HK-2 (cell line): ENCODE data around the gene CAPRIN1.
A peak's percentile ranks its signal among the peaks of the same experiment; 100 is the strongest.
"Not testable (repeated sequence)": the region's sequence is repeated elsewhere in the genome, so short reads cannot be mapped to it uniquely, and the experiment has no call there.

Source experiments
- DNase-seq: peaks from one replicate; pipeline ENCODE4 v3.0.0-alpha.2; 2018; ENCODE audit not compliant: unreplicated experiment

Gene CAPRIN1

DNA sequence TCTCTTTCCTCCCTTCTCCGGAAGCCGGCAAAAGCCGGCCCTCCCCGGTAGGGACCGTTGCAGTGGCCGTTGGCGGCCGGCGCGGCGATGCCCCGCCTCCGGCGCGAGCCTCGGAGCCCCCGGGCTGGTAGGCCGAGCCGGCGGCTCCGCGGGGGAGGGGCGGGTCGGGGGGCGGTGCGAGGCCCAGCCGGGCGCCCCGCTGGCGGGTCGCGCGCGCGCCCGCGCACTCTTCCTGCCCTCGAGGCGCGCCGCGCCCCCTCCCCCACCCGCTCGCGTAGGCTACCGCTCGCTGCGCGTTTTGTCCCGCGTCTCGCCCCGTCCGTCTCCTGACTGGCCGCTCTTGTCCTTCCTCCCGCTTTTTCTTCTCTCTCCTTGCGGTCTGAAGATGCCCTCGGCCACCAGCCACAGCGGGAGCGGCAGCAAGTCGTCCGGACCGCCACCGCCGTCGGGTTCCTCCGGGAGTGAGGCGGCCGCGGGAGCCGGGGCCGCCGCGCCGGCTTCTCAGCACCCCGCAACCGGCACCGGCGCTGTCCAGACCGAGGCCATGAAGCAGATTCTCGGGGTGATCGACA is 591 bp downstream of the CAPRIN1 start:
- peak; percentile 77 for DNase-seq

DNA sequence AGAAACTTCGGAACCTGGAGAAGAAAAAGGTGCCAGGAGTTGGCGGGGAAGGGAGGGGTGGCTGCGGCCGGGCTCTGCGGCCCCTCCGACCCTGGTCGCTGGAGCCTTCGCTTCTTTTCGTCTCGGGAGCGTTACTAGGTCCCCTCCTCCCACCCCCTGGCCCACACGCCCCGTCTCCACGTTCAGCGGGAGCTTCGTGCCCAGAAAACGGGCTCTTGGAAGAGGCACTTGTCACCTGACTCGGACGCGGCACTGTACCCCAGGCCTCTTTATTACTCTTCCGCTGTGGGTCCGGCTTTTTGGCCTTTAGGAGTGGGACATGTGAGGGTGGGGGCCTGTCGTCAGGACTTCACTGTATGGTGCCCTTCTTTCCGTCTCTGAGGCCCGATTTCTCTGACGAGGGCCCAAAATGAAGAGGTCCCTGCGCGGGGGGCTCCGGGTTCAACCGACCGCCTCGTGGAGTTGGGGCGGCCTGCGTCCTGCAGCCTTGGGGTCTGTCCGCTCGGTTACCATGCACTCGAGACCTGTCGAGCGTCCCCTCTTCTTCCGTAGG is 1.2 kb downstream of the CAPRIN1 start:
- DNase-seq: peak; percentile 18

DNA sequence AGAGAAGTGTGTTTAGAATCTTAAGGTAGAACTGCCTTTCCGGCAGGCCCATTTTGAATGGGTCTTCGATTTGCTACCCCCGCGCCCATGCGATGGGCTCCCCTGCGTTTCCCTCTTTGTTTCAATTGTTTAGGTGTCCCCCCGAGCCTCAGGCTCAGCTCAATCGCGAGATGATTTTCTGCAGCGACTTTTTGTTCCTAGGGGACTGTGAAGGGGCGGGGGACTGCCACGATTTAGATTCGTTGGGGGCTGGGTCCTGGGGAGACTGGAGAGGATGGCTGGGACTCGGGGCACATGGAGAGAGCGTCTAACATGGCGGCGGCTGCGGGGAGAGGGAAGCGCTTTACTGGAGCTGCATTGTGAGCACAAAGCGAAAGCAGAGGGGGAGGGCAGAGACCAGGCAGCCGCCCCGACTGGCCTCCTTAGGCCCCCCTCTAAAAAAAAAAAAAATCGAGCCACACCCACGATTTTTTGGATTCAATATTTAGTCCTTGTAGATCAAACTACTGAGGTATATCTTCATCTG is 1.7 kb downstream of the CAPRIN1 start:
- peak; percentile 66 for DNase-seq

DNA sequence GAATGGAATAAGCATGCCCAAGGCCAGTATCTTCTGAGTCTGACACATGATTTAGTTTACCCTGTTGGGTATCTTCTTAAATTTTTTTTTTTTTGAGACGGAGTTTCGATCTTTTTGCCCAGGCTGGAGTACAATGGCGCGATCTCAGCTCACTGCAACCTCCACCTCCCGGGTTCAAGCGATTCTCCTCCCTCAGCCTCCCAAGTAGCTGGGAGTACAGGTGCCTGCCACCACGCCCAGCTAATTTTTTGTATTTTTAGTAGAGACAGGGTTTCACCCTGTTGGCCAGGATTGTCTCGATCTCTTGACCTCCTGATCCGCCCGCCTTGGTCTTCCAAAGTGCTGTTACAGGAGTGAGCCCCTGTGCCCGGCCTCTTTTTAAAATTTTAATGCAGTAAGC is 2.8 kb downstream of the CAPRIN1 start:
- not testable (repeated sequence) for DNase-seq

DNA sequence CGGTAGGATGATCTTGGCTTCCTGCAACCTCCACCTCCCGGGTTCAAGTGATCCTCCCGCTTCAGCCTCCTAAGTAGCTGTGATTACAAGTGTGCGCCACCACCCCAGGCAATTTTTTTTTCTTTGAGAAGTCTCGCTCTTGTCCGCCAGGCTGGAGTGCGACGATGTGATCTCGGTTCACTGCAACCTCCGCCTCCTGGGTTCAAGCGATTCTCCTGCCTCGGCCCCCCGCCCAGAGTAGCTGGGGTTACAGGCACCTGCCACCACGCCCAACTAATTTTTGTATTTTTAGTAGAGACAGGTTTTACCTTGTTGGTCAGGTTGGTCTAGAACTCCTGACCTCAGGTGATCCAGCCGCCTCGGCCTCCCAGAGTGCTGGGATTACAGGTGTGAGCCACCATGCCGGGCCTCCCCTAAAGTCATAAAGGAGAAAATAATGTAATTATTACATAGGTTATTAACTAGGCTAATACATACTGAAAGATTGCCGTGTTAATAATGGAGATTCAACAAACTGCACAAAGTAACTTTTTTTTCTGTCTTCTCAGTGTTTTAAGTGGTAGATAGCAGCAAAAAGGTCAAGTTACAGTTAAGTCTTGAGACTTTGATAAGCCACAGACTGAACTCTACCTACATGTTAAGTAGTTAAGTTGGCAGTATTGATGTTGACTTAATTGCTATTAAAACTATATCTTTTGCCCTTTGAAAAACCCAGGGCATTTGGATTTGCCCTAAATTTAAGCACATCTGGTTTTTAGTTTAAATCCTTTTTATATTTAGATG is 3.9 kb downstream of the CAPRIN1 start:
- DNase-seq: no peak

DNA sequence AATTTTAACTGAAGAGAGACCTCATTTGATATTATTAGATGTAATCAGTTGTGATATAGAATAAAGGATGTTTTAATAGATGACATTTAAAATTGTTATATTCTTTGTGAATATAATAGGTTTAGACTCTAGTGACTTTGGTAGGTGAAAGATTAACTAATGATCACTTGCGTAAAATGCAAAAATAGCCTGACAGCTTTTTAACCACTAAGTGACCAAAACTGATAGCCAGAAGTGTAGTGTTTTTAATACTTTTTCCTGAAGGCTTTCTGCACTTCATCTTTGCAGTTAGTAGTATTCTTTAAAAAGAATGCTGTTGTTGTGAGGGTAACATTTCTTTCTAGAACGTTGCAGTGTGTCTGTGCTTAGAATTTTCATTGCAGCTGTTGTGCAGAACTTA is 5.1 kb downstream of the CAPRIN1 start:
- DNase-seq: no peak

DNA sequence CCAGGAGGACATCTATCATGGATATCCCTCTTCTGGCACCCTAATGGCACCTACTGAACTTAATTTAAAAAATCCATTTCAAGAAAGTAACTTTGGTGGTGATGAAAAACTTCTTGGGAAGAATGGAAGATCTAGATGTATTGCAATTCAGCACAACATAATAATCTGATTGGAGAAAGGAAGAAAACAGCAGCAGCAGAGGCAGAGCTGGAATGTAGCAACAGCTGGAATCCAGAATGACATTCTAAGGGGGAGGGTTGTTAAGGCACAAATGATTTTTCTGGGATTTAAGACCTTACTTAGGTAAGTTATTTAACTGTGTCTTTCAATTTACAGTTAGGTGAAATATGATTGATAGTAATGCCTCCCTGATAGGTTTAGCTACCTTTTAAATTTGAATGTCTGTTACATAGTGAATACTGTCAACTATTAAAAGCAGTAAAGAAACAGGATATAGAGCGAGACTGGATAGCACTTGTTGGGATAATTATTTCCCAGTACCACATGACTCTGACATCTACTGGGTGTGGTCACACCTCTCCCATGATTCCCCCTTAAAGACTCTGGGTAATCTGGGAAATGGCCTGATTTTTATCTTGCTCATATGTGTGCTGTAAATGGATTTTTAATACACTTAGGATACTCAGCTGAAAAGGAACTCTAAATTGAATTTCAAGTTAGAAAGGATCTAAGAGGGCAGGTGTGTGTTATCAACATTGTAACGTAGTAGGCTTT is 11.7 kb downstream of the CAPRIN1 start:
- no peak for DNase-seq

DNA sequence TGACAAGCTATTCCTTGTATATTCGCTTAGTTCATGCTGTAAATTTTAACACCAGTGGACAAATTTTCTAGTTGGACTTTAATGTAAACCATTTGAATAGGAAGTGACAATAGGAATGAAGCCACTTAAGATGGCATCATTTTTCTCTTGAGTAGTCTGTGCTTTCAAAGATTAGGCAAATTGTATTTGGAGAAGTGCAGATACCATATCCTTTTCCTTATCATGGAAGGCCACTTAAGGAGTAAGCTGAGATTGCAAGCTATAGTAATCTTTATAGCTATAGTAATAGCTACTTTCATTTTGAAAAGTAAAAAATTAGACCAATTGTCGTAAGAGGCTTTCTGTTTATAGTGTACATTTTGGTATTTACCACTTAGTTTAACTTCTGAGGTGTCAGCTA is 12.8 kb downstream of the CAPRIN1 start:
- DNase-seq: no peak

DNA sequence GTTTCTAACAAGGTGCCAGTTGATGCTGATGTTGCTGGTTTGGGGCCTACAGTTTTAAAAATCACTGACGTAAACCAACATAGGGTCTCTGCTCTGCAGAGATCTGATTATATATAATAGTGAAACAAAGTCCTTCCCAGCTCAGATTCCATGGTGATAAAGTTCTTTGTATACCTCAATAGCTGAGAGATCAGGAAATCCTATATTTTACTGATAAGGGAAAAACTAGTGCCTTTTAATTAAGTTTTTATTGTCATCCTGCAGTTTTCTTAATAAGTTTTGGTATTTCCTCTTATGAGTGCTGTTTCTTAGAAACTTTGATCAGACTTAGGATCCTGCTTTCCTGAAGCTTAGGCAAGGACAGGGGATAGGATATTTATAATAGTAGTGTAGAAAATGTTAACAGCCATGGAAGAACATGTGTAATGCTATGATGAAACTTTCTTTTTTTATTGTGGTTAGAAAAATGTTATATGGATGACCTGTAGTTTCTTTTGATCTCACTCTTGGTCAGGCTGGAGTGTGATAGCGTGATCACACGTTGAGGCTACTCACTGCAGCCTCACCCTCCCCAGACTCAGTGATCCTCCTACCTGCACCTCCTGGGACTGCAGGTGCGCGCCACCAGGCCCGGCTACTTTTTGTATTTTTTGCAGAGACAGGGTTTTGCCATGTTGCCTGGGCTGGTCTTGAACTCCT is 14.1 kb downstream of the CAPRIN1 start:
- DNase-seq: no peak

DNA sequence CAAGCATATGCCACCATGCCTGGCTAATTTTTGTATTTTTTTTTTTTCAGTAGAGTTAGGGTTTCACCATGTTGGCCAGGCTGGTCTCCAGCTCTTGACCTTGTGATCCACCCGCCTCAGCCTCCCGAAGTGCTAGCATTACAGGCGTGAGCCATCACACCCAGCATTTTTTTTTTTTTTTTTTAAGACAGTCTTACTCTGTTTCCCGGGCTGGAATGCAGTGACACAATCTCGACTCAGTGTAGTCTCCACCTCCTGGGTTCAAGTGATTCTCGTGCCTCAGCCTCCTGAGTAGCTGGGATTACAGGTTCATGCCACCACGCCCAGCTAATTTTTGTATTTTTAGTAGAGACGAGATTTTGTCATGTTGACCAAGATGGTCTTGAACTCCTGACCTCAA is 15.2 kb downstream of the CAPRIN1 start:
- DNase-seq: not testable (repeated sequence)

DNA sequence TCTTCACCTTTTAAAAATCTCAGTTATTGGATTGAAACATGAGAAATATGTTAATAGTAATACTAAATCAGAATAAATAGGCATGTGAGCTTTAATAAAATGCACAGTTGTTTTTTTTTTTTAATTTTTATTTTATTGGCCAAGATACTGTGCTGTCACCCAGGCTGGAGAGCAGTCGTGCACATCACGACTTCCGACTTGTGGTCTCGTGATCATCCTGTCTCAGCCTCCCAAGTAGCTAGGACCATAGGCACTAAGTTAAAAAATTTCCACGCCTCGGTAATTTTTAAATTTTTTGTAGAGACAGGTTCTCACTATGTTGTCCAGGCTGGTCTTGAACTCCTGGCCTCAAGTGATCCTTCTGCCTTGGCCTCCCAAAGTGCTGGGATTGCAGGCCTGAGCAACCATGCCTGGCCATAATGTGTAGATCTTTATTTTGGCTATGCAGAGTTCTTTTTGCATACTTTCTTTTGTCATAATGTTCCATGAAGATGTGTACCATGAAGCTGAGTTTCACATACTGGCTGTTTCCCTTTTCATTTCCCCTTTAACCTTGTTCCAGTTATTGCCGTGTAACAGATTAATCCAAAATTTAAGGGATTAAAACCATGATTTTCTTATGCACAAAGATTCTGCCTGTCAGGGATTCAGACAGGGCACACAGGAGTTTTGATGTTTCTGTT is 16.0 kb downstream of the CAPRIN1 start:
- no peak for DNase-seq

DNA sequence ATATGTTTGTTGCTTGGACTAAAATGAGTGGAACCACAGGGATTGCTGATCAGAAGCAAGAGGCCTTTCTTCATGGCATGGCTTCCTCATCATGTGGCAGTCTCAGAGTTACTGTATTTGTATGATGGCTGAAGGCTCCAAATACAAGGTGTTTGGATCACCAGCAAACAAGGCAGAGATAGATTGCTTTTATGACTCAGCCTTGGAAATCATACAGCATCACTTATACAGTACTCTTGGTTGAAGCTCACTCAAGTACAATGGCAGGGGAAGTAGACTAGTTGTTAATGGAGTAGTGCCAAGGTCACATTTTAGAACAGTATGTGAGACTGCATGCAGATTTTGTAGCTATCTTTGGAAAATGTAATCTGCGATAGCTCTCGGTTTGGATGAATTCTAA is 16.6 kb downstream of the CAPRIN1 start:
- DNase-seq: no peak

DNA sequence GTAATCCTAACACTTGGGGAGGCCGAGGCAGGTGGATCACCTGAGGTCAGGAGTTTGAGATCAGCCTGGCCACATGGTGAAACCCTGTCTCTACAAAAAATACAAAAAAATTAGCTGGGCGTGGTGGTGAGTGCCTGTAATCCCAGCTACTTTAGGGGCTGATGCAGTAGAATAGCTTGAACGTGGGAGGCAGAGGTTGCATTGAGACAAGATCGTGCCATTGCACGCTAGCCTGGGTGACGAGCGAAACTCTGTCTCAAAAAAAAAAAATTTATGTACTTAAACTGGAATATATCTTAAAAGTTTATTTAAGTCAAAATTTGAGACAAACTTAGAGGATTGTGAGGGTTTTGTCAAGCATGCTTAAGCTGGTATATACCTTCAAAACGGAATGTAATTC is 19.8 kb downstream of the CAPRIN1 start:
- DNase-seq: not testable (repeated sequence)

DNA sequence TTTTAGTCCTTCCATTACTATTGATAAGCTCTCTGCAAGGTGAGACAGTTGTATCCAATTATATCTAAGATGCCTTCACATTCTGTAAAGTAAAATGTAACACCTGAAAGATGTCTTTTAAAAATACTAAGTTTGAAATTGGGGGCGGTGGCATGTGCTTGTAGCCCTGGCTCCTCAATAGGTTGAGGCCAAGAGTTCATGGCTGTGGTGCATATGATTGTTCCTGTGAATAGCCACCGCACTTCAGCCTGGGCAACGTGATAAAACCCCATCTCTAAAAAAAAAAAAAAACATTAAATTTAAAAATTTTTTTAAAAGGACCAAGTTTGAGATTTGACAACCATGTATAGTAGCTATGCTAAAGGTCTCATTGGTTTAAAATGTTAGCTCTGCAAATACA is 20.5 kb downstream of the CAPRIN1 start:
- DNase-seq: no peak

DNA sequence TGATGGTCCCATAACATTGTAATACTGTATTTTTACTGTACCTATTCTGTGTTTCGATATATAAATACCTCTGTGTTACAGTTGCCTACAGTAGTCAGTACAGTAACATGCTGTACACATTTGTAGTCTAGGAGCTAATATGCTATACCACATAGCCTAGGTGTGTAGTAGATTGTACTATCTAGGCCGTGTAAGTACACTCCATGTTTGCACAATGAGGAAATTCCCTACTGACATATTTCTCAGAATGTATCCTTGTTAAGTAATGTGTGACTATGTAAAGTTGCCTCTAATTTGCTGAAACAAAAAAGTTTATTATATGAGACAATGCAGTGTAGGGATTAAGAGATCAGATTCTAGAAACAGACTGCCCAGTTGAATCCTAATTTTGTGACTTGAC is 21.3 kb downstream of the CAPRIN1 start:
- no peak for DNase-seq

DNA sequence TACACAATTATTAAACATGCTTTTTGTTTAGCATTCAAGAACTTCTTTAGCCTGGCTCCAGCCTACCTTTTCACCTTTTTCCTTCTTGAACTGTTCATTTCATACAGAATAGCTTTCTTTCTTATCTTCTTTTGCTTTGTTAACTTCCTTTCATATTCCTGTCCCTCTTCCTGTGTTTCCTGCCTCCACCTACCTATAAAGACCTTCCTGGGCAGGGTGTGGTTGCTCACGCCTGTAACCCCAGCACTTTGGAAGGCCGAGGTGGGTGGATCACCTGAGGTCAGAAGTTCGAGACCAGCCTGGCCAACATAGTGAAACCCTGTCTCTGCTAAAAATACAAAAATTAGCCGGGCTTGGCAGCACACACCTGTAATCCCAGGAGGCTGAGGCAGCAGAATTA is 22.9 kb downstream of the CAPRIN1 start:
- DNase-seq: no peak

DNA sequence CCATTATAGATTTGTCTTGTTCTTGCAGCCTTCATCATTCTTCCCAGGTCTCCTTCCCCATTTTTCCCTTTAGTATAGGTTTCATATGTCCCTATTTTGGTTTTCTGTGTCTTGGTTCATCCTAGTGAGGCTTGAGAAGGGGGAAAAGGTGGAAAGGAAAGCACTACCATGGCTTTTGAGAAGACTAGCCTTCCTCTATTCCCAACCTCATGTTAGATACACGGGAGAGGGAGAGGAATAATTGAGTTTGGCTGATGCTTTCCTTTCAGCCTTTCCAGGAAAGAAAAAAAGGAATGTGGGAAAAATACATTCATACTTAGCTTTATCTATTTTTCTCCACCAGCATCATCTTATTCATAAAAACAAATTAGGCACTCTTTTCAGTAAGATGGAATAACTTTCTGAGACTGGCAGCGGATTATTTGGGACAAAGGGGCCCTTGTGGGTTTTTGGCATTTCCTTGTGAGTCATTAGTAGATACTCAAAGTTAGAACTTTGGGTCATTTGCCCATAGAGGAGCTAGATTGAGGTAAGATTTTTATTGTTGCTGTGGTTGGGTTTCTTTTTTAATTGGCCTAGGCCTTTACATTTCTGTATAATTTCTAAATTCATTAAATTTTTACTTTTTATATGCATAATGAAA is 23.8 kb downstream of the CAPRIN1 start:
- no peak for DNase-seq

DNA sequence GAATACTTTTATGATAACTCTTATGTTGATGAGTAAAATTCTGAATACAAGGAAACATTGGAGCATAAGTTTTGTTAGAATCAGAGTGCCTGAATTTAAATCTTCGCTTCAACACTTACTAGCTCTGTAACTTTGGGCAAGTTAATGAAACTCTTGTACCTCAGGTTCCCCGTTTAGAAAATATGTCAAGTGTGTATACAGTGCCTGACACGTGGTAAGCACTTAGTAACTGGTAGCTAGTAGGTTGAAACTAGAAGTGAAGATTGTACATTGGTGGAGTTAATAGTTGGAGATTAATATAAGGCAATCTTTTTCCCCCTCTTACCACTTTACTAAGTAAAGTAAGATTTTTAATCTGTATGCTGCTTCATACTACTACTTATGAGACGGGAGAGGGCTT is 29.1 kb downstream of the CAPRIN1 start:
- DNase-seq: no peak

DNA sequence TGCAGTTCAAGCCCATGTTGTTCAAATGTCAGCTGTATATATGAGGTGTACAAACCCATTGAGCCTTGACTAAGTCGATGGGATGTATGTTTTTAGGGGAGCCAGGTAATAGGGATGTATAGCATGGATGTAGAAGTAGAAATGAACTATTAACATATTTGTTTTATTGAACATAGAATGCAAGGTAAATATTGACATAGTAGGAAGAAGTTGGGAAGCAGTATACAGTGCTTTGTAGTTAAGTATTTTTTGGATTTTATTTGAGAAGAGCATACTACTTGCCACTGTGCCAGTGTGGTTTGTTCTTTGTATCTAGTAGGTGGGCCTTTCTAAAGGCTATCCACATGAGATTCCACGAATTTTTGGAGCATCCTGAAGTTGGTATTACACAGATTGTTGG is 33.1 kb downstream of the CAPRIN1 start:
- DNase-seq: no peak

DNA sequence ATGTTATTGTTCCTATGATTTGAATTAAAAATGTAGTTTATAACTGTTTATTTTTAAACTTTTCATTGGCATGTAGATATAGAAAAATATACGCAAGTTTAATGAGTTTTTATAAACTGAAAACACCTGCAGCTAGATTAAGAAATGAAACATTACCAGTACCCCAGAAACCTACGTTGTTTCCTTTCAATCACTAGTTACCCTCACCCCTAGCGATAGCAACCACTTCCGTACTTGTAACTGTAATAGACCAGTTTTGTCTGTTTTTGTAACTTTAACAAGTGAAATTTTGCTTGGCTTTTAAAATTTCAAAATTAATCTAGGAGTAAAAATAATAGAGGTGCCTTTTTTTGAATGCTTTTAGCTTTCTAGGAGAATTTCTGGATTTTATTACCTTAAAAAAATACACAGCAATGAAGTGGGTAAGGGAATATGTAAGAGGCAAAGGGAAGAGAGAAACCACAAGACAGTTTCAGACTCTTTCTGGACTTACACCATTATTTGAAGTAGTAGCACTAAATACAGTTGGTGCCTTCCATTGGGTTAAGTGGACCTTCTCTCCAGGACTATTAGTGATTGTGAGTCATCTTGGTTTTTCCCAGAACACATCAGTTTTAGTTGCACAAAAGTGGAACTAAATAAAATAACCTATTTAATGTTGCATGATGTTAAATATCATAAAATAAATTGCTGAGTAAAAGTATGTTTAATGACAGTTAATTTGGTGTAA is 35.2 kb downstream of the CAPRIN1 start:
- DNase-seq: no peak
